ENCODE results near the gene TMPRSS11E. TPM values are rescaled to one million over a fixed set of nuclear protein-coding genes. Genes with fewer than 3 reads are reported as not detected.
"Not testable (repeated sequence)": the region's sequence is repeated elsewhere in the genome, so short reads cannot be mapped to it uniquely, and the experiment has no call there.

TMPRSS11E gene, protein sequence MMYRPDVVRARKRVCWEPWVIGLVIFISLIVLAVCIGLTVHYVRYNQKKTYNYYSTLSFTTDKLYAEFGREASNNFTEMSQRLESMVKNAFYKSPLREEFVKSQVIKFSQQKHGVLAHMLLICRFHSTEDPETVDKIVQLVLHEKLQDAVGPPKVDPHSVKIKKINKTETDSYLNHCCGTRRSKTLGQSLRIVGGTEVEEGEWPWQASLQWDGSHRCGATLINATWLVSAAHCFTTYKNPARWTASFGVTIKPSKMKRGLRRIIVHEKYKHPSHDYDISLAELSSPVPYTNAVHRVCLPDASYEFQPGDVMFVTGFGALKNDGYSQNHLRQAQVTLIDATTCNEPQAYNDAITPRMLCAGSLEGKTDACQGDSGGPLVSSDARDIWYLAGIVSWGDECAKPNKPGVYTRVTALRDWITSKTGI
- not detected in 2 replicates for total RNA-seq

DNA sequence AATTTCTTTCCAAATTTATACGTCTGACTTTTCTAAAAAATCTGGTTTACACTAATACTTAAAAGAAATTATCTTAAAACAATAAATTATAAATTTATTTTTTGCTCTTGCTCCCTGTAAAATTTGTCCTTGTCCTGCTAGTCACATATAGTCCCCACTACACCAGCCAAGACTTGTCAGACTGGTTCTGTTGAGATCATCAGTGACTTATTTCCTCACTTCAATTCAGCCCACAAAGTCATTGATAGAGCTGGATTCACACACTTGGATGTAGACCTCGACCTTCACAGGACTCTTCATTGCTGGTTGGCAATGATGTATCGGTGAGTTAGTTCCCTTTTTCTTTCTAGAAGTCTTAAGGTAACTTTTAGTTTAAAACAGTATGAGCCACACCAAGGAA lies at the start of gene TMPRSS11E:
Gene TMPRSS11E (plus strand): TSS at position 263 of the 400 bp plus-strand sequence. CDS start 50 bp downstream, at position 313.
- Mint-ChIP-seq H3K27ac (no peak within 1 kb of the TSS), H3K4me1 (ENCODE audit: low read depth) (peaks cover 17% of the 10 kb centered on the region), H3K9me3 (no peaks in the 10 kb centered on the region), H3K36me3 (ENCODE audit: low read depth) (peaks cover 2% of the 10 kb centered on the region), H3K27me3 (ENCODE audit: insufficient read depth) (peaks cover 9% of the 10 kb centered on the region), H3K4me3 (no peak within 1 kb of the TSS)
- intact Hi-C loops (cut with micrococcal nuclease): no loop called here
- DNase-seq (ENCODE audit: low spot score): no peak

DNA sequence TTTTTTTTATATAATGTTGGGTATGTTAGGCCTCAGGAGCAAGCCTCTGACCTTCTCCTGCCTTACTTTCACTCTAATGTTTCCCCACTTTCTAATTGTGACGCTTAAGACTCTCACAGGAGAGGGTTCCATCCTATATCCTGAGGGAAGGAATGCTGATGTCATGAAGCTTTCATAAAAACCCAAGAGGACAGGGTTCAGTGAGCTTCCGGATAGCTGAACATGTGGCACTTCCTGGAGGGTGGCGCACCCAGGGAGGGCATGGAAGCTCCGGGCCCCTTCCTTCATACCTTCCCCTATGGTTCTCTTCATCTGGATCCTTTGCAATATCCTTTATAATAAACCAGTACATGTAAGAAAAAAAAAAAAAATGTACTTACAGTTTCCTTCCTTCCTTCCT lies 48.0 kb upstream of the TMPRSS11E start:
- H3K4me1 Mint-ChIP-seq (ENCODE audit: low read depth): peaks cover 5% of the 10 kb centered on the region
- no peaks in the 10 kb centered on the region for H3K27me3 Mint-ChIP-seq (ENCODE audit: insufficient read depth)
- no peaks in the 10 kb centered on the region for H3K36me3 Mint-ChIP-seq (ENCODE audit: low read depth)
- DNase-seq (ENCODE audit: low spot score): no peak
- H3K27ac Mint-ChIP-seq: no peak overlapping the region
- H3K4me3 Mint-ChIP-seq: no peak overlapping the region
- intact Hi-C loops (cut with micrococcal nuclease): no loop called here
- no peaks in the 10 kb centered on the region for H3K9me3 Mint-ChIP-seq

DNA sequence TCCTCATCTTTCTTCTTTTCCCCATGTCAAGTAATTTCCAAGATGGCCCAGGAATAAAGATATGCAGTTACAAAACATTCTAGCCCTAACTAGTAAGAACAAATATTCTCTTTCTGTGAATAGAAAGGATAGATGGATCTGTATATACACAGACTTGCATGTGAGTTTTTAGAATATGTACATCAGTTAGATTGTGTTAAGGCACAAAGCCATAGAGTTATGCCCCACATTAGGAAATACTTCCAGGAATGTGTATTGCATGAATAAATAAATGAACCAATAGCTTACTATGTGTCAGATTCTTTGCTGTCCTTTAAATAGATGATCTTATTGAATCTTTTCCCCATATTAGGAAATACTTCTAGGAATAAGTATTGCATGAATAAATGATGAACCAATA lies 46.0 kb upstream of the TMPRSS11E start:
- Mint-ChIP-seq H3K36me3 (ENCODE audit: low read depth) (no peaks in the 10 kb centered on the region), H3K9me3 (no peaks in the 10 kb centered on the region), H3K27me3 (ENCODE audit: insufficient read depth) (no peaks in the 10 kb centered on the region), H3K27ac (no peak overlapping the region), H3K4me1 (ENCODE audit: low read depth) (no peaks in the 10 kb centered on the region), H3K4me3 (no peak overlapping the region)
- no peak for DNase-seq (ENCODE audit: low spot score)
- intact Hi-C loops (cut with micrococcal nuclease): no loop called here

DNA sequence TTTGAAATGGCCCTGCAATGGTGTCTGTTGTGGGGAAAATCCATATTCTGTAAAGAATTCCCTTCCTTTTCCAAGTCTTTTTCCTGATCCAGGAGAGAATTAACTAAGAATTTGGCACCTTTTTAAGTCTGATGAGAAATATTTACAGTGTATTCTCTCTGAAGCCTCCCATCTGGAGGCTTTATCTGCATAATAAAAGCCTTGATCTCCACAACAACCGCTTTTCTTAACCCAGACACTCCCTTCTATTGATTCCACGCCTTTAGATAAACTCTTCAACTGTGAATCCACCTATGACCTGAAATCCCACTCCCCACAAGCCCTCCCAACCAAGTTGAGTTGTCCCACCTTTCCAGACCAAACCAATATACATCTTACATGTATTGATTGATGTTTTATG lies 43.1 kb upstream of the TMPRSS11E start:
- Mint-ChIP-seq H3K9me3 (no peaks in the 10 kb centered on the region), H3K27ac (no peak overlapping the region), H3K27me3 (ENCODE audit: insufficient read depth) (no peaks in the 10 kb centered on the region), H3K4me1 (ENCODE audit: low read depth) (no peaks in the 10 kb centered on the region), H3K4me3 (no peak overlapping the region), H3K36me3 (ENCODE audit: low read depth) (no peaks in the 10 kb centered on the region)
- no peak for DNase-seq (ENCODE audit: low spot score)
- intact Hi-C loops (cut with micrococcal nuclease): no loop called here

DNA sequence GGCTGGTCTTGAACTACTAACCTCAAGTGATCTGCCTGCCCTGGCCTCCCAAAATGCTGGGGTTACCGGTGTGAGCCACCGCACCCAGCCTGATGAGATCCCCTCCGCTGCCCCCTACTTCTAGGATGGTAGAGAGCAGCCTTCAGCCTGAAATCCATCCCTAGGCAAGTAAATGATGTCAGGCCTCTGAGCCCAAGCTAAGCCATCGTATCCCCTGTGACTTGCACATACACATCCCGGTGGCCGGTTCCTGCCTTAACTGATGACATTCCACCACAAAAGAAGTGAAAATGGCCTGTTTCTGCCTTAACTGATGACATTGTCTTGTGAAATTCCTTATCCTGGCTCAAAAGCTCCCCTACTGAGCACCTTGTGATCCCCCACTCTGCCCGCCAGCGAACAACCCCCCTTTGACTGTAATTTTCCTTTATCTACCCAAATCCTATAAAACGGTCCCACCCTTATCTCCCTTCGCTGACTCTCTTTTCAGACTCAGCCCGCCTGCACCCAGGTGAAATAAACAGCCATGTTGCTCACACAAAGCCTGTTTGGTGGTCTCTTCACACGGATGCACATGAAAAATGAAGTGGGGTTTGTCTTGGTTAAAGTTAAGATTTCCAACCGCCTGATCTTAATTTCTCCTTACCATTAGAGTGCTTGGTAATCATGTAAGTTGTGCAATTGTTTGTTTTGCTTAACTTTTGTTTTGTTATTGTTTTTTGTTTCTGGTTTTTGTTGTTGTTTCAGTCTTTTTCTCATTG lies 41.4 kb upstream of the TMPRSS11E start:
- H3K4me1 Mint-ChIP-seq (ENCODE audit: low read depth); H3K9me3 Mint-ChIP-seq; intact Hi-C loops (cut with micrococcal nuclease); H3K27ac Mint-ChIP-seq; H3K36me3 Mint-ChIP-seq (ENCODE audit: low read depth); DNase-seq (ENCODE audit: low spot score); H3K4me3 Mint-ChIP-seq; H3K27me3 Mint-ChIP-seq (ENCODE audit: insufficient read depth): not testable (repeated sequence)

DNA sequence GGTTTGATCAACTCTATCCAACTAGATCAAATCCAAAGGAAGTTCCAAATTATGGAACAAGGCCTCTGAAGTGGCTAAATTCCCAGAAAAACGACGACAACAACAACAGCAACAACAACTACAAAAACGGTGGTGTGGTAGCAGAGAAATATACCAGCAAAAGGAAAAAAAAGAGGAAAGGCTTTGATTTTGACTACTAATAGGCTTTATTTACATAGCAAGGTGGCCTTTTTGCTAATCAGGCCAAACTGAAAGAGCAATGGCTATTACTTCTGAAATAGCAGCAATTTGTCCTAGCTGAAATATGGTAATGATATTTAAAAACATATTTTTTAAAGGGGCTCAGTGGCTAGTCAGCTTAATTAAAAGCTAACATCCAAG lies 40.8 kb upstream of the TMPRSS11E start:
- H3K36me3 Mint-ChIP-seq (ENCODE audit: low read depth): no peaks in the 10 kb centered on the region
- no peaks in the 10 kb centered on the region for H3K9me3 Mint-ChIP-seq
- no peak overlapping the region for H3K27ac Mint-ChIP-seq
- DNase-seq (ENCODE audit: low spot score): no peak
- intact Hi-C loops (cut with micrococcal nuclease): no loop called here
- no peaks in the 10 kb centered on the region for H3K4me1 Mint-ChIP-seq (ENCODE audit: low read depth)
- H3K27me3 Mint-ChIP-seq (ENCODE audit: insufficient read depth): peaks cover 6% of the 10 kb centered on the region
- H3K4me3 Mint-ChIP-seq: no peak overlapping the region

DNA sequence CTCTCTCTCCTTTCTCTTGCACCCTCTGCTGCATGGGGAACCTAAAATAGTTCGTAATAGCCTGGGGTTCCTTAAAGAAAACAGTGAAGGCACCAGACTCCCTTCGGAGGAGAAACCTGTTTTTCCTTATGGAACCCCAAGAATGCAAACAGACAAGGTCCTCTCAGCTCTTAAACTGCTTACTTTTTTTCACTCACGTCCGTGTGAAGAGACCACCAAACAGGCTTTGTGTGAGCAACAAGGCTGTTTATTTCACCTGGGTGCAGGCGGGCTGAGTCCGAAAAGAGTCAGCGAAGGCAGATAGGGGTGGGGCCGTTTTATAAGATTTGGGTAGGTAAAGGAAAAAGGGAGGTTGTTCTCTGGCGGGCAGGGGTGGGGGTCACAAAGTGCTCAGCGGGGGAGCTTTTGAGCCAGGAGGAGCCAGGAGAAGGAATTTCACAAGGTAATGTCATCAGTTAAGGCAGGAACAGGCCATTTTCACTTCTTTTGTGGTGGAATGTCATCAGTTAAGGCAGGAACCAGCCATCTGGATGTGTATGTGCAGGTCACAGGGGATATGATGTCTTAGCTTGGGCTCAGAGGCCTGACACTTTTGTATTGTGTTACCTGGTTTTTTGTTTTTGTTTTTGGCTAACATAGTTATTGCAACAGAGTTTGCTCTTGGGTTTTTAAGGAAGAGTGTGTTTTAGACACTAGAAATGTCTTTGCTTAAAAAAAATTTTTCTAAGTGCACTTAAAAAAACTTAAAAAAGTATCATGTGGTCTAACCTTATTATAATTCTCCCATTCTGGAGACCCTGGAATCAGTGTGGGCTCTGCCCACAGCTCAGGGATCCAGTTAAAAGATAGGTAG lies 40.0 kb upstream of the TMPRSS11E start:
- H3K36me3 Mint-ChIP-seq (ENCODE audit: low read depth); H3K4me1 Mint-ChIP-seq (ENCODE audit: low read depth); H3K4me3 Mint-ChIP-seq; H3K27me3 Mint-ChIP-seq (ENCODE audit: insufficient read depth); DNase-seq (ENCODE audit: low spot score); H3K9me3 Mint-ChIP-seq; H3K27ac Mint-ChIP-seq; intact Hi-C loops (cut with micrococcal nuclease): not testable (repeated sequence)

DNA sequence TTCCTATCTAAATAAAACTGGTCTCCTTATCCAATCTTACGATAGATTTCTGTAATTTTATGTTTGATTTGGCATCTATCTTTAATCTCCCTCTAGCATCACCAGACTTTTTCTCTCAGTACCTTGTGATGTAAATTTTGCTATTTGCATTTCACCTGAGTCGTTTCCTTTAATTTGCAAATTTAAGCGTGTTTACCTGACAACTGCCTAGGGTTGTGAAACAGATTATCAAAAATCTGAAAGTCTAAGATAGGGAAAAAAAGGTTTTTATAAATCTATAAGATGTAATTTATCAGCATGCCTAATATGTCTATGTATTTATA lies 39.4 kb upstream of the TMPRSS11E start:
- intact Hi-C loops (cut with micrococcal nuclease): no loop called here
- DNase-seq (ENCODE audit: low spot score): no peak
- no peaks in the 10 kb centered on the region for H3K9me3 Mint-ChIP-seq
- H3K4me3 Mint-ChIP-seq: no peak overlapping the region
- H3K27me3 Mint-ChIP-seq (ENCODE audit: insufficient read depth): peaks cover 6% of the 10 kb centered on the region
- H3K27ac Mint-ChIP-seq: no peak overlapping the region
- H3K4me1 Mint-ChIP-seq (ENCODE audit: low read depth): no peaks in the 10 kb centered on the region
- H3K36me3 Mint-ChIP-seq (ENCODE audit: low read depth): no peaks in the 10 kb centered on the region

DNA sequence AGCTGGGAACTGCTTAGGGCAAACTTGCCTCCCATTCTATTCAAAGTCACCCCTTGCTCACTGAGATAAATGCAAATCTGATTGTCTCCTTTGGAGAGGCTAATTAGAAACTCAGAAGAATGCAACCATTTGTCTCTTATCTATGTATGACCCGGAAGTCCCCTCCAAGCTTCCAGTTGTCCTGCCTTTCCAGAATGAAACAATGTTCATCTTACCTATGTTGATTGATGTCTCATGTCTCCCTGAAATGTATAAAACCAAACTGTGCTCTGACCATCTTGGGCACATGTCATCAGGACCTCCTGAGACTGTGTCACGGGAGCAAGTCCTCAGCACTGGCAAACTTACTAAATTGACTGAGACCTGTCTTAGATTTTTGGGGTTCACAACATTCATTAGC lies 37.1 kb upstream of the TMPRSS11E start:
- Mint-ChIP-seq H3K27me3 (ENCODE audit: insufficient read depth) (peaks cover 6% of the 10 kb centered on the region), H3K36me3 (ENCODE audit: low read depth) (no peaks in the 10 kb centered on the region), H3K4me3 (no peak overlapping the region), H3K9me3 (no peaks in the 10 kb centered on the region), H3K4me1 (ENCODE audit: low read depth) (no peaks in the 10 kb centered on the region), H3K27ac (no peak overlapping the region)
- intact Hi-C loops (cut with micrococcal nuclease): no loop called here
- no peak for DNase-seq (ENCODE audit: low spot score)

DNA sequence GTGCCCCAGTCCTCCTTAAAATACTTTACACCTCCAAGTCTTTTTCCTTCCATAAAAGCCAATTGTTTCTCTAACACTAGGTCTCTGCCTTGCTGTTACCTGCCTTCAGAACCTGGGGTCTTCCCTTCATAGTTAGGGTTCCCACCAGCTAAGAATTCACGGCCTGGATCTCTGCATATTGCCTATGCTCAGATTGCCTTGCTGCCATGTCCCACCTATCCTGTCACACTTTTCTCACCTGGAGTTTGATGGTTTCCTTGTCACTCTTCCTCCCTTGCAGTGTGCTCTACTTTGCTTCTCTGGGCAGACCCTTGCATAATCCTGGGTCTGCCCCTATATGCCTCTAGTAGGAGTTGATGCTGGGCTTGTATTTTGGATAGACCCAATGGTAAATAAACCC lies 36.6 kb upstream of the TMPRSS11E start:
- Mint-ChIP-seq H3K9me3 (no peaks in the 10 kb centered on the region), H3K4me1 (ENCODE audit: low read depth) (no peaks in the 10 kb centered on the region), H3K27ac (no peak overlapping the region), H3K36me3 (ENCODE audit: low read depth) (no peaks in the 10 kb centered on the region), H3K27me3 (ENCODE audit: insufficient read depth) (peaks cover 6% of the 10 kb centered on the region), H3K4me3 (no peak overlapping the region)
- DNase-seq (ENCODE audit: low spot score): no peak
- intact Hi-C loops (cut with micrococcal nuclease): no loop called here

DNA sequence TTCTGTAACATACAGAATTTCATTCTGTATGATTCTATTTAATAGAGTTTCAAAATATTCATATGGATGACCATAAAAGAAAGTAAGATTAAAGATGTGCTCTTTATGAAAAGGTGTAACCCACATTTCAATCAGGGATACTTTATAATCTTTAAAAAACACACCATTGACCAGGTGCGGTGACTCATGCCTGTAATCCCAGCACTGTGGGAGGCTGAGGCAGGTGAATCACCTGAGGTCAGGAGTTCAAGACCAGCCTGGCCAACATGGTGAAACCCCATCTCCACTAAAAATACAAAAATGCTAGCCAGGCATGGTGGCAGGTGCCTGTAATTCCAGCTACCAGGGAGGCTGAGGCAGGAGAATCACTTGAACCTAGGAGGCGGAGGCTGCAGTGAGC lies 35.2 kb upstream of the TMPRSS11E start:
- H3K9me3 Mint-ChIP-seq; intact Hi-C loops (cut with micrococcal nuclease); H3K4me3 Mint-ChIP-seq; H3K27me3 Mint-ChIP-seq (ENCODE audit: insufficient read depth); H3K4me1 Mint-ChIP-seq (ENCODE audit: low read depth); H3K36me3 Mint-ChIP-seq (ENCODE audit: low read depth); DNase-seq (ENCODE audit: low spot score); H3K27ac Mint-ChIP-seq: not testable (repeated sequence)

DNA sequence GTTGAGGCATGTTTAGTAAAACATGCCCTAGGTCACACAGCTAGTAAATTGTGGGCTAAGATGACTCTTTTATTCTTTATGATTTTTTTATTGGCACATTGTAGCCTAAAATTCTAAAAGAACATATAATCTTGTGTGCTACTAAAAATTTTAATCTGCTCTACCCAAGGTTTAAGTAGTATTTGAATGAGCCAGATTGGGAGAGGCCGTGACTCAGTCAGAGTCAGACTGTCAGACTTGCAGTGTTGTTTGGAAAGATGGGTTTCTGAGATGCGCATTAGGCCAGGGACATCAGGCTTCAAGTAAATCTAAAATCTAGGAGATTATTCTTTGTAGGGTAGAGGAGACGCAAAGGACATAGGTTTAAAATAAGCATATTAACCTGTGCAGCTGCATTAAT lies 30.7 kb upstream of the TMPRSS11E start:
- H3K36me3 Mint-ChIP-seq (ENCODE audit: low read depth): no peaks in the 10 kb centered on the region
- no peaks in the 10 kb centered on the region for H3K4me1 Mint-ChIP-seq (ENCODE audit: low read depth)
- intact Hi-C loops (cut with micrococcal nuclease): no loop called here
- H3K27me3 Mint-ChIP-seq (ENCODE audit: insufficient read depth): no peaks in the 10 kb centered on the region
- no peak overlapping the region for H3K27ac Mint-ChIP-seq
- H3K4me3 Mint-ChIP-seq: no peak overlapping the region
- H3K9me3 Mint-ChIP-seq: no peaks in the 10 kb centered on the region
- DNase-seq (ENCODE audit: low spot score): no peak

DNA sequence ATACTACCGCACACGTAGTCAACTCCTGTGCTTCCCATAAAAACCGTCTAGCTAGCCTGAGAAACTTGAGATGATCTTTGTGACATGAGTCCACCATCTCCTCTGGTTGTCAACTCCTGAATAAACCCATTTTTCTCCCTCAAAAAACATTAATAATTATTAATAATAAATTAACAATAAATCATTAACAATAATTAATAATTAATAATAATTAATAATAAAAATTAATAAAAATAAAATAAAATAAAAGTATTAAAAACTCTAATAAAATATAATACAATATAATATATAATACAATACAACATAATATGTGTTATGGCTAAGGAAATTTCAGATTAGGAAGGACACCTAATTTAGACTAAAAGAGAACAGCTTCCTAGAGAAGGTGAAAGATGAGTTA lies 20.7 kb upstream of the TMPRSS11E start:
- Mint-ChIP-seq H3K36me3 (ENCODE audit: low read depth) (no peaks in the 10 kb centered on the region), H3K27ac (no peak overlapping the region), H3K27me3 (ENCODE audit: insufficient read depth) (peaks cover 5% of the 10 kb centered on the region), H3K9me3 (no peaks in the 10 kb centered on the region), H3K4me3 (no peak overlapping the region), H3K4me1 (ENCODE audit: low read depth) (no peaks in the 10 kb centered on the region)
- DNase-seq (ENCODE audit: low spot score): no peak
- intact Hi-C loops (cut with micrococcal nuclease): no loop called here
